Activated CD8-positive, alpha-beta memory T cell treated with anti-CD3 and anti-CD28 coated beads for 36 hours (primary cell): Measurements from ENCODE around the gene PDE11A. TPM values are rescaled to one million over a fixed set of nuclear protein-coding genes. Genes with fewer than 3 reads are reported as not detected.

Experiments
- CTCF ChIA-PET: fragments of 350-600 bp; sonication (Branson Sonifier 250); formaldehyde crosslinking; loops from one replicate; lab custom pipeline; 2021; ENCODE audit warnings: antibody characterized with exemption; lab: Charles Lee
- POLR2A ChIA-PET: fragments of 350-600 bp; sonication (Branson Sonifier 250); formaldehyde crosslinking; loops from one replicate; lab custom pipeline; 2021; ENCODE audit warnings: antibody characterized with exemption; lab: Charles Lee
- total RNA-seq, 2 experiments: library from RNA; stranded (reverse); gene quantifications; one replicate each; pipeline ENCODE4 v1.2.3, GENCODE V29; 2021

The PDE11A gene
- total RNA-seq, 2 experiments from 2014 or later, result not detected

GRCh38 chr2:177670791-177671535 is 401.6 kb downstream of the PDE11A start:
- CTCF ChIA-PET, result interaction anchor here (0.8 kb wide), 1 partner anchor 311 kb away, joined by 4 read pairs; no protein-coding TSS in a partner anchor
- POLR2A ChIA-PET, result no interaction called here

GRCh38 chr2:177669625-177670330 is 402.8 kb downstream of the PDE11A start:
- ChIA-PET CTCF (no interaction called here), POLR2A (no interaction called here)

DNA sequence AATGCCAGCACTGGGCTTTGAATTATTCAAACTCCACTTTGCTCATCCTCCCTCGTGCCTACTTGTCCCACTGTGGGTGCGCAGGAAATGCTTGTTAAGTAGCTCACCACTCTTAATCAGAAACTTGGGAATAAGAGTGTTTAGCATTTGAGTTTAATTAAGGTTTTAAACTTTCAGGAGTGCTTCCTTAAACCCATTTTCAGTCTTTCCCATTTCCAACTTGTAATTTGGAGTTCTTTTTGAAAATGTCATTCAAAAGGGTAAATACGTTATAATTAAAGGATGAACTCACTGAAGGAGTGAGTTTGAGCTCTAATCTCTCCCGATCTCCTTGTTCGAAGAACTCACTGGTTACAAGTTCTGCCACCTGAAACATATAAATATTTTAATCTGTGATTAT is 403.4 kb downstream of the PDE11A start:
- ChIA-PET POLR2A (no interaction called here), CTCF (no interaction called here)

DNA sequence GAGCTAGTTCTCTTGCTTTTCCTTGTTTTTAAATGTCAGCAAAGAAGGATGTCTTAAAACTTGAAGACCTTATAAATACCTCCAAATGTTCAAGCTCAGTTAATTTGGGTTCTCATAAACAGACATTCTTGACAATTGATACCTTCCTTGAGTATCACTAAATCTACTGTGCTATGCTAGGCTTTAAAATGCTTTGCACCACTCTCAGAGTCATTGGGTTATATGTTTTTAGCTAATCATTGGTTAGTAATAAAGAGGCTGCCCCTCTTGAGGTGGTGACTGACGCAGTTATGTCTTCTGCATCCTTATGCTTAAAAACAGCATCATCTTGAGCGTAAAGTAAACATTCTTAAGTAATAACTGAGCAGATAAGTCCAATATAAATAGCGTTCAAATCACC is 404.0 kb downstream of the PDE11A start:
- CTCF ChIA-PET, result no interaction called here
- POLR2A ChIA-PET, result no interaction called here

DNA sequence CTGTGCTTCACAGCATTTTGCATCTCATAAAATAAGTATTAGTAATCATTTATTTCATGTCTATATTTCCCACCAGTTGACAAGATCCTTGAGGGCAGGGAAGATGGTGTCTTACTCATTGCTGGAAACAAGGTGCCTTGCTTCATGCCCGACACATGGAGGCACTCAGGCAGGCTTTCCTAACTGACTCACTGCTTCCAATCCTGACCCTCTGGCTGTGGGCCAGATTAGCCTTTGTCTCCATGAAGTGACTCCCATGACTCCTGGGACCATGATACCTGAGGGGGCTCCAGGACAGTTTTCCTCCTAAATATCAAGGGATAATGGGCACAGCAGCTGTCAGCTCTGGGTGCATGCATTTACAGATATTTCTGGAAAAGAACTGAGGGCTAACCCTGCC is 405.0 kb downstream of the PDE11A start:
- POLR2A ChIA-PET, result no interaction called here

DNA sequence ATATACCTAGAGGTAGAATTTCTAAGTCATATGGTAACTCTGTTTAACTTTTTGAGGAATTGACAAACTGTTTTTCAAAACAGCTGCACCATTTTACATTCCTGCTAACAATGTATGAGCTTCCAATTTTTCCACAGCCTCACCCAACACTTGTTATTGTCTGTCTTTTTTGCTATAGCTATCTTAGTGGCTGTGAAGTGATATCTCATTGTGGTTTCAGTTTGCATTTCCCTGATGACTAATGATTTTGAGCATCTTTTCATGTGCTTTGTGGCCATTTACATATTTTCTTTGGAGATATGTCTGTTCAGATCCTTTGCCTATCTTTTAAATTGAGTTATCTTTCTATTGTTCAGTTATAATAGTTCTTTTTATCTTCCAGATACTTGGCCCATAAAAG is 406.2 kb downstream of the PDE11A start:
- ChIA-PET POLR2A (no interaction called here), CTCF (no interaction called here)

More for the DNA sequence above, 405.0 kb downstream of the PDE11A start:
- CTCF ChIA-PET, result no interaction called here

DNA sequence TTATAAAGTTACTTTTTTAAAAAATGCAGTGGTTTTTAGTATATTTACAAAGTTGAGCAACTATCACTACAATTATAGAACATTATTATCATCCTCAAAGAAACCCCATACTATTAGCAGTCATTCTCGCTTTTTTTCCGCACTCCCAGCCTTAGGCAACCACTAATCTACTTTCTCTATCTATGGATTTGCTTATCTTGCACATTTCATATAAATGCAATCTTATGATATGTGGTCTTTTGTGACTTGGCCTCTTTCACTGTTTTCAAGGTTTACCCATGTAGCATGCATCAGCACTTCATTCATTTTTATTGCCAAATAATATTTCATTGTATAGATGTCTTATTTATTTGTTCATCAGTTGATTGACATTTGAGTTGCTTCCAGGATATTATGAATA is 406.6 kb downstream of the PDE11A start:
- ChIA-PET POLR2A (no interaction called here), CTCF (no interaction called here)

DNA sequence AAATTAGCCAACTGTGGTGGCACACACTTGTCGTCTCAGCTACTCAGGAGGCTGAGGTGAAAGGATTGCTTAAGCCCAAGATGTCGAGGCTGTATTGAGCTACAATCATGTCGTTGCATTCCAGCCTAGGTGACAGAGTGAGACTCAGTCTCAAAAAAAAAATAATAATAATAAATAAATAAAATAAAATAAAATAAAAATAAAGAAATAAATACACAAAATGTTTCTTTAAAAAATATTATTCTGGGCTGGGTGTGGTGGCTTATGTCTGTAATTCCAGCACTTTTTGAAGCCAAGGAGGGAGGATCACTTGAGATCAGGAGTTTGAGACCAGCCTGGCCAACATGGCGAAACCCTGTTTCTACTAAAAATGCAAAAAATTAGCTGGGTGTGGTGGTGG is 407.2 kb downstream of the PDE11A start:
- CTCF ChIA-PET, result interaction anchor here (0.7 kb wide), 1 partner anchor 52 kb away, joined by 3 read pairs; no protein-coding TSS in a partner anchor
- POLR2A ChIA-PET, result no interaction called here

DNA sequence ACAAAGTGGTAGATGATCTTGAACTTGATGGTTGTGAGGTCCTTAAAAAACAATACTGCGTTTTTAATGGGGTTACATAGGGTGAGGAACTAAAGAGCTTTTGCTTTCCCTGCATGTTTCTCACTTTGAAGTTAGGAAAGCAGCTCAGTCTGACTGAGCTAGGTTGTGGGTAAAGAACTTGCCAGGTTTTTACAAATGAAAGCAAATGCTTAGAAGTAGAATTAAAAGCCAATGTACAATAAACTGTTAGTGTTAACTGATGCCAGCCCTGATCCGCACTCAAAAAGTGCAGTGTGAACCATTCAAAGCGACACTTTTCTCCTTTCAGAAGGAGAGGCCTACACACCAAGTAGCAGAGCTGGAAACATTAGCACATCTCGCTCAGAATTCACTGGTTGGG is 409.7 kb downstream of the PDE11A start:
- ChIA-PET POLR2A (no interaction called here), CTCF (no interaction called here)

DNA sequence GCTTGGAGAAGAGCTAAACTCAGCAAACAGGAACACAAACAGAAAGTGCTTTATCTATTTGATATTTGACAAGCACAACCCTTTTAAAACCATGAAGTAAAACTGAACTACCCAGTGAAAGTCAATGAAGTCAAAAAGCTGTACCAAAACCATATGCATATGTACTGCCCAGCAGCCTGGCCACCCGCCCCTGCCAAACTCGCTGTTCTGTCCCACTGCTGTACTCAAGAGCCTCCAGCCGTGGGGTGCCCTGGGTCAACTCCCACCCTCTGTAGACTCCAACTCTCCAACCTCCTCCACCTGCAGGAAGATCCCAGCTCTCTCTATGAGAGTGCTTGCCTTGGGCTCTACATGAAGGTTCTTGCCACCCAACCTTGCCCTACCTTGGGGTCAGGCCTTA is 411.8 kb downstream of the PDE11A start:
- POLR2A ChIA-PET, result no interaction called here
- CTCF ChIA-PET, result interaction anchor here (0.9 kb wide), 1 partner anchor 108 kb away, joined by 4 read pairs; no protein-coding TSS in a partner anchor

DNA sequence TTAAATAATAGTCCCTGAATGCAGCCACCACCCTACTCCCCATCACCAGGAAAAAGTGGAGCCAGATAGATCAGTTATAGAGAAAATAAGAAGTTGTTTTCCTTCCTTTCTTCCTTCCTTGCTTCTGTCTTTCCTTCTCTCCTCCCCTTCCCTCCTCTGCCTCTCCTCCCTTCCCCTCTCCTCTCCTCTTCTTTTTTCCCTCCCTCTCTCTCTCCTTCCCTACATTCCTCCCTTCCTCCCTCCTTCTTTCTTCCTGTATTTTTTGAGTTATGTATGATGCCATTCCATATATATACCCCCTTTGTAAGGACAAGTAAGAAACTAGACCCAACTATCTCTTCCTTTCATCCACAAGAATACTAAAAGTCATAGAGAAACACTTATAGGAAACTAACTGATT is 414.3 kb downstream of the PDE11A start:
- ChIA-PET POLR2A (no interaction called here), CTCF (no interaction called here)

DNA sequence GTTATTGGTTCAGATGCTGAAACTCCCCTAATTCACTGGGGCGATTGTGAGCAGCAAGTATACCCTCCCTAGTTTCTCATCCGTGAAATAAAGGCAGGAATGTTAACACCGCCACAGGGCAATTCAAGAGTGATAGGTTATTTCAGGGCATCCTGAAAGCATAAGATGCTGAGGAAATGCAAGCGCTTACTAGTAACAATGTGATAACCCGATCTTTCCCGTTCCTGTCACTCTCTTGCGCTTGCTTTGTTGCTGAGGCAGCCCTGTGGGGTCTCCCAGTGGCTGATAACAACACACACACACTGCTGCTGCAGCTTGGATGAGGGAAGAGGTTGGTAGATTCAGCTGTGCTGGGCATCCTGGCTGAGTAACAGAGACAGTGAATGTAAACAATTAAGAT is 420.7 kb downstream of the PDE11A start:
- ChIA-PET CTCF (no interaction called here), POLR2A (no interaction called here)

GRCh38 chr2:177649568-177650518 is 422.7 kb downstream of the PDE11A start:
- CTCF ChIA-PET, result no interaction called here
- POLR2A ChIA-PET, result no interaction called here

DNA sequence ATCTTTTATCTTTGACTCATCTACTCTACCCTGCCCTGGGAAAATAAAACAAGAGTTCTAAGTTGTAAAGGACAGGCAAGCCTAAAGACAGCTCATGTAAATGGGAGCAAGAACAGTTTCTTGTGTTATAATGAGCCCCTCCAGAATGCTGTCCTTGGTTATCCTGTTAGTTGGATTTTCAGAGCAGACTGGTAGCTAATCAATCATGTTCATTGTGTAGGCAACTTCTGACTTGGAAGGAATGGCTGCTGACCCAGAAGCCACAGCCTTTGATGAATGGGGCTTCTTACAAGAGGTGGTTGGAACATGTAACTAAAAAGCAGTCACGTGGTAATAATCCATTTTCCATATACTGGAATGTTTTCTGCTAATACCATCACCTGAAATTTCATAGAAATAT is 425.8 kb downstream of the PDE11A start:
- CTCF ChIA-PET, result no interaction called here

DNA sequence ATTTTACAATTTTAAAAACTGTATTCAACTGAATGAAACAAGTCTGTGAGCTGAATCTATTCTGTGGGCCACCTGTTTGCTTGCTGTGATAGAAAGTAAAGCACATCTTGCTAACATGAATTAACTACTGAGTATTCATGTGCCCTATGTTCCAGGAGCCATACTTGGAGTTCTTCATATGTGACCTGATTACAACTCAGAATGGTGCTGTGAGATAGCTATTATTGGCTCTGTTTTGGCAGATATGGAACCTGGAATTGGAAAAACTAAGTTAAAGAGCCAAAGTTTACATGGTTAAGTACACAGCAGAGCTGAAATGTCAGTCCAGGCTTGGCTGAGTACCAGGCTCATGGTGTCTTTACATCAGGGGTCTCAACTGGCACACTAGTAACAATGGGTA is 426.3 kb downstream of the PDE11A start:
- ChIA-PET CTCF (no interaction called here), POLR2A (no interaction called here)

More for the DNA sequence above, 425.8 kb downstream of the PDE11A start:
- POLR2A ChIA-PET, result no interaction called here

DNA sequence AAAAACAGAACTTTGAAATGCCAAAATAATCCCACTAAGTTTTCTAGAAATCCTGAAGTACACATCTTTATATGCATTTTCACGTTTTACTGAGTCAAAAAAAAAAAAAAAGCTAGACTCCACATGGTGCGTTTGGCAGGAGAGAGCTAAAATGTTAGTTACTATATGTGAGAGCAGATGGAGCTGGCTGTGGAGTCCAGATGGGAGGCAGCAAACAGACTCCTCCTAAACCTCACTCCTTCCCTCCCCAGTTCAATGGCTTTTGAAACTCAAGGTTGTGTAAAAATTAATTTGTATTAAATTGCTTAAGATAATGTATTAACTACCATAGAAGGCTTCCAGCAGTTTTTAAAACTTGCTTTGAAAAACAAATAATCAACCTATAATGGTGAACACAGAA is 431.2 kb downstream of the PDE11A start:
- CTCF ChIA-PET, result no interaction called here
- POLR2A ChIA-PET, result no interaction called here

DNA sequence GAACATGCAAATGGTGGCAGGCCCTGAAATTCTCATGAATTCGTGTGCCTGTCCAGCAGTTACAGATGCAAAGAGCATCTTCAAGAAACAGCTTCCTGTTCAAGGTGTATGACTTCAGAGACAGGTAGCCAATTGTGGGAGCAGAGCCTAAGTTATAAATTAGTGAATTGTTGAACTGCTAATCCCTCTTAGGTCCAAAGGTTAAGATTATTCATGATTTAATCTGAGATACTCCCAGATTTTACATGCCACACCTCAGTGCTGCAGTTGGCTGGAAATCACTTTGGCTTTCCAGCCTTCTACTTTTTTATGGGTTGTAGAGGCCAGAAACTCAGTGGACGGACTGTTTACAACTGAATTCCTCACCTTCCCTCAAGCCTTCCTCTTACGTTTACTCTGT is 432.2 kb downstream of the PDE11A start:
- ChIA-PET POLR2A (no interaction called here), CTCF (no interaction called here)

- POLR2A ChIA-PET, result no interaction called here
- CTCF ChIA-PET, result no interaction called here
These were observed 433.2 kb downstream of the PDE11A start for GRCh38 chr2:177639262-177639914.

- CTCF ChIA-PET, result no interaction called here
- POLR2A ChIA-PET, result no interaction called here
These were observed 434.1 kb downstream of the PDE11A start for GRCh38 chr2:177638507-177638906.
